ENCODE results near the gene ETNK1. TPM values are rescaled to one million over a fixed set of nuclear protein-coding genes. Genes with fewer than 3 reads are reported as not detected.

ETNK1 gene
- total and polyA plus RNA-seq, 2 experiments from 2014 or later: 20.0 to 34.0 TPM

DNA sequence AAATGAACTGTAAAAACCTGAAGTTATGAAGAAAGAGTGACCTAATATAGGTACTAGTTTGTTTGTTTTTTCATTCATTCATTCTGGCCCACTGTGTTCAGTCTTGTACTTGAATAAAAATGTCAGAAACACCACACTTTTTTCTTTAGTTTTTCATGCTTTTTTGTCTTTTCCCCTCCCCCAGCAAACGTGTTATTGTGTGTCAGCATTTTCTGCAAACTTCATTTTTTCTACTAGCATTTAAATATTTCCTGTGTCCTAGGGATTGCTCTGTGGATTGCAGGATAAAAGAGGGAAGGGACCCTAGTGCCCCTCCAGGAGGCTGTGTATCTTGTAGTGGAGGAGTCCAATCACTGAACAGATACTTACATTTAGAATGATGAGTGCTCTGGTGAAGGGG lies 42.2 kb downstream of the ETNK1 start:
- no peak overlapping the region for H3K4me3 ChIP-seq
- no peaks in the 10 kb centered on the region for H4K20me1 ChIP-seq (ENCODE audit: insufficient read depth)
- no peaks in the 10 kb centered on the region for H3K79me2 ChIP-seq (ENCODE audit: insufficient read depth)
- TF ChIP-seq EZH2 (IDR thresholded peaks at IDR 0.05; ENCODE audit: insufficient read depth, poor library complexity, severe bottlenecking): no peak
- TF ChIP-seq EZH2phosphoT487 (IDR thresholded peaks at IDR 0.05; ENCODE audit: insufficient read depth, low read depth): no peak
- no peaks in the 10 kb centered on the region for H3K36me3 ChIP-seq (ENCODE audit: low read depth)
- no peak overlapping the region for H2AFZ ChIP-seq
- H3K27ac ChIP-seq: no peak overlapping the region
- in situ Hi-C loops (cut with MboI): no loop called here
- H3K4me1 ChIP-seq (ENCODE audit: insufficient read depth): no peaks in the 10 kb centered on the region
- H3K9me2 ChIP-seq (ENCODE audit: insufficient read depth): no peaks in the 10 kb centered on the region; the same call in 1 of the 2 replicates
- H3K4me2 ChIP-seq (ENCODE audit: unreplicated experiment): no peak overlapping the region
- DNase-seq: no peak
- H3K9ac ChIP-seq: no peak overlapping the region
- no peaks in the 10 kb centered on the region for H3K9me3 ChIP-seq (ENCODE audit: low read depth)
- 97 to 100% methylated on average over 1 of the region's 1 CpG for WGBS, 2 experiments (ENCODE audit: low coverage in 1 of 2, low lambda C conversion rate in 2 of 2, missing lambda C conversion rate in 2 of 2)
- H3K27me3 ChIP-seq (replicated peaks; ENCODE audit: insufficient read depth): no peaks in the 10 kb centered on the region
- H3F3A ChIP-seq (ENCODE audit: insufficient read depth): no peaks in the 10 kb centered on the region

DNA sequence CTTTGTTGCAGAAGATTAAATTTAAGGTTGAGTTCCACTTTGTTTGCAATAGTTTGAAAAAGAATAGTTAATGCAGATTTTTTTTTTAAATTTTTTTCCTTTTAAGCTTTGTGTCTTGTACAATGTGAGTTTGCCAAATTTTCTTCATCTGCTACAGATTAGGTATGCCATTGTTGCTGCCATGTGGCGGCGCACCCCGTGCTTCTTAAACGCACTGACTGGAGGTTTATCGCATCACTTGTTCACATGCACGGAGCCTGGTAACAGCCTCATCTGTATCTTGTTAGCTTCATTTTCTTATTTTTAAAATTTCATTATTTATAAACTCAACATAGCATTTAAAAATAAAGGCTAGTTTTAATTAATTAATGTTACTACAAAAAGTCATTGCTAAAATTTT lies 43.5 kb downstream of the ETNK1 start:
- H4K20me1 ChIP-seq (ENCODE audit: insufficient read depth): no peaks in the 10 kb centered on the region
- H3K9ac ChIP-seq: no peak overlapping the region
- 76 to 83% methylated on average over 6 of the region's 6 CpGs for WGBS, 2 experiments (ENCODE audit: low coverage in 1 of 2, low lambda C conversion rate in 2 of 2, missing lambda C conversion rate in 2 of 2)
- no peak overlapping the region for H3K4me3 ChIP-seq
- in situ Hi-C loops (cut with MboI): no loop called here
- H3K27ac ChIP-seq: no peak overlapping the region
- H3K4me1 ChIP-seq (ENCODE audit: insufficient read depth): peaks cover 12% of the 10 kb centered on the region
- TF ChIP-seq EZH2phosphoT487 (IDR thresholded peaks at IDR 0.05; ENCODE audit: insufficient read depth, low read depth): no peak
- TF ChIP-seq EZH2 (IDR thresholded peaks at IDR 0.05; ENCODE audit: insufficient read depth, poor library complexity, severe bottlenecking): no peak
- H3K79me2 ChIP-seq (ENCODE audit: insufficient read depth): no peaks in the 10 kb centered on the region
- H3K9me3 ChIP-seq (ENCODE audit: low read depth): no peaks in the 10 kb centered on the region
- H3K4me2 ChIP-seq (ENCODE audit: unreplicated experiment): no peak overlapping the region
- peaks cover 11% of the 10 kb centered on the region for H3F3A ChIP-seq (ENCODE audit: insufficient read depth)
- no peaks in the 10 kb centered on the region for H3K36me3 ChIP-seq (ENCODE audit: low read depth)
- no peak overlapping the region for H2AFZ ChIP-seq
- no peaks in the 10 kb centered on the region; the same call in 1 of the 2 replicates for H3K9me2 ChIP-seq (ENCODE audit: insufficient read depth)
- no peaks in the 10 kb centered on the region for H3K27me3 ChIP-seq (replicated peaks; ENCODE audit: insufficient read depth)
- no peak for DNase-seq

DNA sequence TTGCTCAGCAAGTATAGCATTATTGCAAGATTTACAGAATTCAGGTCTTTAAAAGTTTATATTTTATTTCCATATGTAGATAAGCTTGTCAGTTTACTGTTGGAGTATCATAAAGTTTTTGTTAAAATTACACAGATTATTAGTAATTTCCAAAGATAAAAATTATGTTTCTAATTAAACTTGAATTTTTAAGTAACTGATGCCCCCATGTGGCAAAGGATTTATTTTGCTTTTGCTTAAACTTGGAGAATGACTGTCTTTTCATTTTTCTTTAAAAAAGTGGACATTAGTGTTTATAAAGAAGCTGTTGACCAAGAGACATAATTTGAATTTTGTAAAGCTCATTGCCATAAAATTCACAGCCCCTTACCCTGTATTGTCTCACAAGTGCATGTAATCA lies 45.8 kb downstream of the ETNK1 start:
- Histone ChIP-seq H3K36me3 (ENCODE audit: low read depth) (no peaks in the 10 kb centered on the region; the same call in 1 of the 2 replicates), H3F3A (ENCODE audit: insufficient read depth) (peaks cover 19% of the 10 kb centered on the region), H3K27me3 (replicated peaks; ENCODE audit: insufficient read depth) (no peaks in the 10 kb centered on the region), H3K9ac (no peak overlapping the region), H2AFZ (no peak overlapping the region), H3K79me2 (ENCODE audit: insufficient read depth) (0 out of 2 replicates have a peak, but pooled peaks cover 12% of the 10 kb centered on the region), H3K9me3 (ENCODE audit: low read depth) (no peaks in the 10 kb centered on the region), H3K9me2 (ENCODE audit: insufficient read depth) (no peaks in the 10 kb centered on the region), H4K20me1 (ENCODE audit: insufficient read depth) (0 out of 2 replicates have a peak, but pooled peaks cover 4% of the 10 kb centered on the region), H3K4me2 (ENCODE audit: unreplicated experiment) (no peak overlapping the region), H3K27ac (no peak overlapping the region), H3K4me1 (ENCODE audit: insufficient read depth) (peaks cover 17% of the 10 kb centered on the region), H3K4me3 (no peak overlapping the region)
- DNase-seq: peak; percentile 32
- TF ChIP-seq EZH2phosphoT487 (IDR thresholded peaks at IDR 0.05; ENCODE audit: insufficient read depth, low read depth) (no peak), EZH2 (IDR thresholded peaks at IDR 0.05; ENCODE audit: insufficient read depth, poor library complexity, severe bottlenecking) (no peak)
- in situ Hi-C loops (cut with MboI): no loop called here

DNA sequence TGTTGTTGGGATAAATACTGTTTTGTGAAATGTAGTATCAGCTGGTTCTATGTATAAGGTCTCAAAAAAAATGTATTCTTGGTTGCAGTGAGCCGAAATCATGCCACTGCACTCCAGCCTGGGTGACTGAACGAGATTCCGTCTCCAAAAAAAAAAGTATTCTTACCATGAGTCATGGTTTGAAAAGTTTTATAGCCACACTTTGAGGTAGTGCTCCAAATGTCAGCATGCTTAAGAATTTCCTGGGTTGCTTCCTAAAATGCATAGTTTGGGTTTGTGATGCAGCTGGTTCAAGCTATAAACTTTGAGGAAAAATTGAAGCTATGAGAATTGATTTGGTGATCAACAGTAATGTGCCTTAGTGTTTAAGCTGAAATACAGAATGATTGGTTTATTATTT lies 48.0 kb downstream of the ETNK1 start:
- no peak overlapping the region for H3K9ac ChIP-seq
- peaks cover 27% of the 10 kb centered on the region for H3K79me2 ChIP-seq (ENCODE audit: insufficient read depth)
- H3K27ac ChIP-seq: peak overlapping the region; percentile 31
- no peaks in the 10 kb centered on the region for H3K9me2 ChIP-seq (ENCODE audit: insufficient read depth)
- H3F3A ChIP-seq (ENCODE audit: insufficient read depth): peaks cover 19% of the 10 kb centered on the region
- H3K36me3 ChIP-seq (ENCODE audit: low read depth): peaks cover 12% of the 10 kb centered on the region
- H3K27me3 ChIP-seq (replicated peaks; ENCODE audit: insufficient read depth): no peaks in the 10 kb centered on the region
- in situ Hi-C loops (cut with MboI): no loop called here
- peak; percentile 83 for DNase-seq
- TF ChIP-seq EZH2phosphoT487 (IDR thresholded peaks at IDR 0.05; ENCODE audit: insufficient read depth, low read depth): no peak
- no peak for TF ChIP-seq EZH2 (IDR thresholded peaks at IDR 0.05; ENCODE audit: insufficient read depth, poor library complexity, severe bottlenecking)
- H3K9me3 ChIP-seq (ENCODE audit: low read depth): no peaks in the 10 kb centered on the region
- 0 out of 2 replicates have a peak, but pooled peaks cover 4% of the 10 kb centered on the region for H4K20me1 ChIP-seq (ENCODE audit: insufficient read depth)
- H2AFZ ChIP-seq: no peak overlapping the region
- WGBS, 2 experiments (ENCODE audit: low coverage in 1 of 2, low lambda C conversion rate in 2 of 2, missing lambda C conversion rate in 2 of 2): 8 to 9% methylated on average over 3 of the region's 3 CpGs
- peaks cover 17% of the 10 kb centered on the region for H3K4me1 ChIP-seq (ENCODE audit: insufficient read depth)
- 0 out of 2 replicates have a peak overlapping the region, but pooled peaks have one; percentile 4 for H3K4me3 ChIP-seq
- peak overlapping the region; percentile 44 for H3K4me2 ChIP-seq (ENCODE audit: unreplicated experiment)

Data from GM23248 (cell line).